Measurements from ENCODE around the gene GPRIN1.

GRCh38 chr5:176626876-176627236 lies 16.9 kb upstream of the GPRIN1 start:
- TF ChIP-seq GATA3 (IDR thresholded peaks at IDR 0.05; ENCODE audit: low read depth, low read length) (no peak), GATA2 (IDR thresholded peaks at IDR 0.05; ENCODE audit: low read depth, low read length) (no peak)

All from SH-SY5Y (cell line).